Loucy (cell line): ENCODE results near the gene CCDC3.

Source experiments
- EZH2phosphoT487 ChIP-seq: fragments of 200-600 bp; IDR thresholded peaks from 2 replicates; pipeline ENCODE4 v1.6.1; 2018; ENCODE audit warnings: antibody characterized with exemption, mild to moderate bottlenecking, moderate library complexity, borderline replicate concordance
- TF ChIP-seq, protein P1 (sequence below): fragments of 200-600 bp; sonication (generic); conservative IDR thresholded peaks from 2 replicates; pipeline ENCODE4 v1.5.1; 2014; ENCODE audit warnings: mild to moderate bottlenecking, antibody characterized with exemption, low read length

DNA sequence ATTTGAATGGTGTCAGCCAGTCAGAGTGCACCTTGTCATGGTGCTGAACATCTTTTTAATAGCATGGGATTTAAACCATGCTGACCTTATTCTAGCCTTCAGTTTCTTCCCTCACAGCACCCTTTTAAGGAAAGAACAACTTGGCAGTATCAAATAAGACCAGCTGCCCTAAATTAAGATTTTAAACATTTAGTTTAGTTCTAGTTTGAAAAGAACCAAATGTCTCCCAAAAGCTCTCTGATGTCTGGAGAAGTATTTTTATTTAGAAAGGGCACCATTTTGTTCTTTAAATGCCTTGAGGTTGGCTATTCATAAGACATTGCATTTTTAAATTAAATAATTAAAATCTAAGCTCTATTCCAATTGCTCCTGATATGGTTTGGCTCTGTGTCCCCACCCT is 121.1 kb downstream of the CCDC3 start:
- TF ChIP-seq, protein P1, sequence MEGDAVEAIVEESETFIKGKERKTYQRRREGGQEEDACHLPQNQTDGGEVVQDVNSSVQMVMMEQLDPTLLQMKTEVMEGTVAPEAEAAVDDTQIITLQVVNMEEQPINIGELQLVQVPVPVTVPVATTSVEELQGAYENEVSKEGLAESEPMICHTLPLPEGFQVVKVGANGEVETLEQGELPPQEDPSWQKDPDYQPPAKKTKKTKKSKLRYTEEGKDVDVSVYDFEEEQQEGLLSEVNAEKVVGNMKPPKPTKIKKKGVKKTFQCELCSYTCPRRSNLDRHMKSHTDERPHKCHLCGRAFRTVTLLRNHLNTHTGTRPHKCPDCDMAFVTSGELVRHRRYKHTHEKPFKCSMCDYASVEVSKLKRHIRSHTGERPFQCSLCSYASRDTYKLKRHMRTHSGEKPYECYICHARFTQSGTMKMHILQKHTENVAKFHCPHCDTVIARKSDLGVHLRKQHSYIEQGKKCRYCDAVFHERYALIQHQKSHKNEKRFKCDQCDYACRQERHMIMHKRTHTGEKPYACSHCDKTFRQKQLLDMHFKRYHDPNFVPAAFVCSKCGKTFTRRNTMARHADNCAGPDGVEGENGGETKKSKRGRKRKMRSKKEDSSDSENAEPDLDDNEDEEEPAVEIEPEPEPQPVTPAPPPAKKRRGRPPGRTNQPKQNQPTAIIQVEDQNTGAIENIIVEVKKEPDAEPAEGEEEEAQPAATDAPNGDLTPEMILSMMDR: no peak
- no peak for TF ChIP-seq EZH2phosphoT487
